SK-N-SH (cell line): ENCODE results near the gene MS4A14.

Experiments used
- CTCF ChIP-seq: fragments of 200-600 bp; sonication (generic); IDR thresholded peaks from 2 replicates; pipeline ENCODE4 v1.6.1; 2017; ENCODE audit warnings: antibody characterized with exemption, mild to moderate bottlenecking, moderate library complexity
- EZH2phosphoT487 ChIP-seq: fragments of 200-600 bp; sonication (generic); IDR thresholded peaks from 2 replicates; pipeline ENCODE4 v1.6.1; 2017; ENCODE audit warnings: low read depth, mixed run types, mild to moderate bottlenecking, antibody characterized with exemption, moderate library complexity, borderline replicate concordance
- JUND ChIP-seq: IDR thresholded peaks from 2 replicates; pipeline ENCODE4 v1.4.0; 2012
- PBX3 ChIP-seq: IDR thresholded peaks from 2 replicates; pipeline ENCODE4; 2012
- POLR2AphosphoS5 ChIP-seq: IDR thresholded peaks from 2 replicates; pipeline ENCODE4 v1.6.1; 2012; ENCODE audit warnings: low read depth, low read length
- RAD21 ChIP-seq: IDR thresholded peaks from 2 replicates; pipeline ENCODE4 v1.6.1; 2012; ENCODE audit warnings: mild to moderate bottlenecking, low read length
- TAF1 ChIP-seq: IDR thresholded peaks from 2 replicates; pipeline ENCODE4 v1.6.1; 2012; ENCODE audit warnings: low read depth, mild to moderate bottlenecking, low read length, moderate library complexity, borderline replicate concordance
- USF2 ChIP-seq: fragments of 150-350 bp; IDR thresholded peaks from 2 replicates; pipeline ENCODE4 v1.6.1; 2017; ENCODE audit warnings: antibody characterized with exemption, low read length, low read depth, borderline replicate concordance

- TF ChIP-seq RAD21, result no peak
- TF ChIP-seq POLR2AphosphoS5, result no peak
- TF ChIP-seq USF2, result no peak
- no peak for TF ChIP-seq PBX3
- TF ChIP-seq CTCF, result no peak
- no peak for TF ChIP-seq TAF1
- no peak for TF ChIP-seq JUND
- no peak for TF ChIP-seq EZH2phosphoT487
Observed at GRCh38 chr11:60431251-60431650, 35.0 kb downstream of the MS4A14 start.
